Tibial nerve (tissue), 4 donors: ENCODE results near the gene KLC4.

Source experiments
- EP300 ChIP-seq, 2 donors: sonication (generic); formaldehyde crosslinking; IDR thresholded peaks; one replicate each; pipeline ENCODE4 v1.6.1; 2017; ENCODE audit warnings: antibody characterized with exemption in 2 of 2, mild to moderate bottlenecking in 1 of 2
- TF ChIP-seq, protein P1 (sequence below), 5 experiments: fragments of 200-600 bp in 3 of 5; fragments of 450-650 bp in 2 of 5; sonication (generic) in 3 of 5; IDR thresholded peaks; one replicate each; pipeline ENCODE4 v1.5.1; 2016 to 2019; ENCODE audit warnings: antibody characterized with exemption in 5 of 5, mild to moderate bottlenecking in 3 of 5, moderate library complexity in 2 of 5

DNA sequence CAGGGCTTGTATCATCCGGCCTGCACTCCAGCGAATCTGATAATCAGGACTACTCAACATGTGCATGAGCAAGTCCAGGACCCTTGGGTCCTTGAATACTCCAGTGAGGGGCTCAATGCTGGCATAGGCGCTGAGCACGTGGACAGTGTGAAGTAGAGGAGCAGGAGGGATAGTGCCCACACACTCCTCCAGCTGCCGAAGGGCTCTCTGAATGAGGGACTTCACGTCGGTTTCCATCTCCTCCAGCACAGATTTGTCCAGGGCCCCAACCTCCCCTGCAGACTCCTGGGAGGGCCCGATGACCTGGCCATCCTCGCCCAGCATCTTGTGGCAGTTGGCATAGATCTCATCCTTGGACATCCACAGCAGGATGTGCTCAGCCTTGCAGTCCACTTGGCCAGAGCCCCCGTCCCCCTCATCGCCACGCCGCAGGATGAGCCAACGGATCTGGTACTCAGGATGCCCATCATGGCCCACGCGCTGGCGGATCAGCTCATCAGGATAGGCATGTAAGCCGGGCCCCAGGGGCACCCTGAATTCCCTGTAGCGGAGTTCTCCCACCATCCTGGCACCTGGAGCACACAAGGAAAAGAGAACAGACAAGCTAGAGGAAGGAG, 7.1 kb upstream of the KLC4 start:
- TF ChIP-seq EP300 (IDR thresholded peaks at IDR 0.05): no peak
- TF ChIP-seq, protein P1, sequence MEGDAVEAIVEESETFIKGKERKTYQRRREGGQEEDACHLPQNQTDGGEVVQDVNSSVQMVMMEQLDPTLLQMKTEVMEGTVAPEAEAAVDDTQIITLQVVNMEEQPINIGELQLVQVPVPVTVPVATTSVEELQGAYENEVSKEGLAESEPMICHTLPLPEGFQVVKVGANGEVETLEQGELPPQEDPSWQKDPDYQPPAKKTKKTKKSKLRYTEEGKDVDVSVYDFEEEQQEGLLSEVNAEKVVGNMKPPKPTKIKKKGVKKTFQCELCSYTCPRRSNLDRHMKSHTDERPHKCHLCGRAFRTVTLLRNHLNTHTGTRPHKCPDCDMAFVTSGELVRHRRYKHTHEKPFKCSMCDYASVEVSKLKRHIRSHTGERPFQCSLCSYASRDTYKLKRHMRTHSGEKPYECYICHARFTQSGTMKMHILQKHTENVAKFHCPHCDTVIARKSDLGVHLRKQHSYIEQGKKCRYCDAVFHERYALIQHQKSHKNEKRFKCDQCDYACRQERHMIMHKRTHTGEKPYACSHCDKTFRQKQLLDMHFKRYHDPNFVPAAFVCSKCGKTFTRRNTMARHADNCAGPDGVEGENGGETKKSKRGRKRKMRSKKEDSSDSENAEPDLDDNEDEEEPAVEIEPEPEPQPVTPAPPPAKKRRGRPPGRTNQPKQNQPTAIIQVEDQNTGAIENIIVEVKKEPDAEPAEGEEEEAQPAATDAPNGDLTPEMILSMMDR (IDR thresholded peaks at IDR 0.05): no peak
